ENCODE data around the gene SLC36A2.

- TF ChIP-seq CTCF (IDR thresholded peaks at IDR 0.05) (no peak), POLR2A (IDR thresholded peaks at IDR 0.05) (no peak)
Measured at GRCh38 chr5:151284392-151284967, 62.9 kb downstream of the SLC36A2 start.

Measured in adrenal gland (tissue), 5 donors.